B cell (primary cell): Measurements from ENCODE around the gene MOK. TPM values are rescaled to one million over a fixed set of nuclear protein-coding genes. Genes with fewer than 3 reads are reported as not detected.

Source experiments
- ATAC-seq: fragments of 200-7000 bp; cut with Tn5 transposase; one replicate; pipeline ENCODE4 v1.10.0; 2021; ENCODE audit warnings: low read depth, mild to moderate bottlenecking, moderate number of reproducible peaks, moderate library complexity
- CTCF ChIA-PET: fragments of 350-600 bp; sonication (Branson Sonifier 250); formaldehyde crosslinking; loops from one replicate; lab custom pipeline; 2021; ENCODE audit warnings: antibody characterized with exemption, inconsistent platforms; lab: Charles Lee
- POLR2A ChIA-PET: fragments of 350-600 bp; sonication (Branson Sonifier 250); formaldehyde crosslinking; loops from one replicate; lab custom pipeline; 2021; ENCODE audit warnings: antibody characterized with exemption; lab: Charles Lee
- DNase-seq: peaks from one replicate; pipeline ENCODE4 v3.0.0; 2013
- H2AFZ ChIP-seq: 2 replicates; pipeline ENCODE4 v1.6.1; 2012; ENCODE audit warnings: mild to moderate bottlenecking, low read depth, low read length; ENCODE audit not compliant: insufficient read depth, poor library complexity, severe bottlenecking
- H3K27ac ChIP-seq, 2 donors: 1 replicate in 1 of 2; 2 replicates in 1 of 2; pipeline ENCODE4 v1.5.1; 2012 to 2013; ENCODE audit warnings: low read length in 2 of 2, mild to moderate bottlenecking in 2 of 2, moderate library complexity in 1 of 2
- H3K27me3 ChIP-seq, 4 experiments: fragments of 200-600 bp in 1 of 4; sonication (generic) in 1 of 4; replicated peaks in 1 of 4; 1 replicate in 2 of 4; 2 replicates in 2 of 4; pipeline versions ENCODE4 v1.6.1 to v1.7.0; 2013 to 2016; ENCODE audit warnings: low read length in 3 of 4, mild to moderate bottlenecking in 2 of 4, mixed read lengths in 1 of 4, moderate library complexity in 1 of 4; ENCODE audit not compliant: insufficient read depth in 4 of 4, control insufficient read depth in 3 of 4; ENCODE audit errors: control extremely low read depth in 1 of 4
- H3K36me3 ChIP-seq, 2 experiments: replicated peaks in 1 of 2; 1 replicate in 1 of 2; 2 replicates in 1 of 2; pipeline versions ENCODE4 v1.6.1 to v1.7.1; 2013; ENCODE audit warnings: low read length in 1 of 2; ENCODE audit not compliant: insufficient read depth in 2 of 2, control insufficient read depth in 1 of 2; ENCODE audit errors: control extremely low read depth in 1 of 2, extremely low read depth in 1 of 2
- H3K4me1 ChIP-seq, 2 donors: fragments of 200-600 bp in 1 of 2; sonication (generic) in 1 of 2; 1 replicate in 1 of 2; 2 replicates in 1 of 2; pipeline versions ENCODE4 v1.5.1 to v1.6.1; 2013 to 2017; ENCODE audit warnings: low read length in 2 of 2; ENCODE audit not compliant: control insufficient read depth in 2 of 2, insufficient read depth in 2 of 2
- H3K4me2 ChIP-seq: replicated peaks from 2 replicates; pipeline ENCODE3; 2012; ENCODE audit warnings: mild to moderate bottlenecking, low read depth, low read length; ENCODE audit not compliant: poor library complexity, severe bottlenecking
- H3K4me3 ChIP-seq, 5 experiments: fragments of 200-600 bp in 1 of 5; sonication (generic) in 1 of 5; 1 replicate in 3 of 5; 2 replicates in 2 of 5; pipeline versions ENCODE4 v1.5.1 to v1.7.0; 2011 to 2016; ENCODE audit warnings: low read length in 4 of 5, mild to moderate bottlenecking in 4 of 5, low read depth in 2 of 5, control low read depth in 1 of 5, moderate library complexity in 1 of 5; ENCODE audit not compliant: insufficient read depth in 1 of 5; ENCODE audit errors: control extremely low read depth in 1 of 5, extremely low read depth in 1 of 5
- H3K79me2 ChIP-seq: fragments of 200-600 bp; sonication (generic); one replicate; pipeline ENCODE4 v1.6.0; 2016; ENCODE audit warnings: low read length; ENCODE audit not compliant: control insufficient read depth, insufficient read depth
- H3K9ac ChIP-seq: fragments of 200-600 bp; sonication (generic); 2 replicates; pipeline ENCODE4 v1.6.1; 2017; ENCODE audit warnings: mild to moderate bottlenecking, low read length, moderate library complexity
- H3K9me3 ChIP-seq, 3 donors: one replicate each; pipeline versions ENCODE4 v1.6.1 to v1.7.1; 2013; ENCODE audit warnings: low read length in 2 of 3; ENCODE audit not compliant: control insufficient read depth in 2 of 3, insufficient read depth in 1 of 3; ENCODE audit errors: control extremely low read depth in 1 of 3
- H4K20me1 ChIP-seq: 2 replicates; pipeline ENCODE4 v1.6.0; 2012; ENCODE audit warnings: mild to moderate bottlenecking, low read length; ENCODE audit not compliant: insufficient read depth, control insufficient read depth, poor library complexity, severe bottlenecking
- H3K27ac Mint-ChIP-seq: one replicate; pipeline ENCODE4 v1.8.0; 2021; ENCODE audit warnings: mixed read lengths
- H3K27me3 Mint-ChIP-seq: one replicate; pipeline ENCODE4 v1.8.0; 2021; ENCODE audit warnings: mixed read lengths
- H3K4me1 Mint-ChIP-seq: one replicate; pipeline ENCODE4 v1.8.0; 2021; ENCODE audit warnings: mixed read lengths
- H3K4me3 Mint-ChIP-seq: one replicate; pipeline ENCODE4 v1.8.0; 2021; ENCODE audit warnings: mixed read lengths
- H3K9me3 Mint-ChIP-seq: one replicate; pipeline ENCODE4 v1.8.0; 2022; ENCODE audit warnings: mixed read lengths; ENCODE audit not compliant: insufficient read depth
- EZH2 ChIP-seq: IDR thresholded peaks from 2 replicates; pipeline ENCODE4 v1.6.1; 2012; ENCODE audit warnings: borderline replicate concordance, low read depth, mild to moderate bottlenecking, moderate library complexity, low read length; ENCODE audit not compliant: insufficient read depth, poor library complexity, severe bottlenecking
- WGBS: methylation state at CpG from one replicate; pipeline ENCODE4 v1.1.5; 2013; ENCODE audit warnings: missing lambda C conversion rate; ENCODE audit not compliant: insufficient coverage; 5-methylcytosine and 5-hydroxymethylcytosine counted together
- intact Hi-C: fragments of 100-400 bp; cut with micrococcal nuclease; formaldehyde crosslinking; loops from one replicate; pipeline ENCODE4 v1.10.0; 2022
- polyA plus RNA-seq: library from polyadenylated mRNA; depleted of rRNA; stranded (reverse); fragments of >200 nt; gene quantifications from 2 replicates; pipeline ENCODE4 v1.2.3, GENCODE V29; 2012
- total RNA-seq, 2 donors: library from RNA; stranded (reverse); fragments of 120-200 nt in 1 of 2; gene quantifications; 1 replicate in 1 of 2; 2 replicates in 1 of 2; pipeline versions ENCODE4 v1.2.3 to v1.2.4, GENCODE V29; 2013 to 2022
- TF ChIP-seq, protein P1 (sequence below): fragments of 200-600 bp; IDR thresholded peaks from one replicate; pipeline ENCODE4 v1.8.0; 2022; ENCODE audit warnings: antibody characterized with exemption, mild to moderate bottlenecking

Gene MOK
- total and polyA plus RNA-seq, 2 donors (not counting 1 experiment from before 2014, with no cell fraction given) = 1.2 to 3.0 TPM

DNA sequence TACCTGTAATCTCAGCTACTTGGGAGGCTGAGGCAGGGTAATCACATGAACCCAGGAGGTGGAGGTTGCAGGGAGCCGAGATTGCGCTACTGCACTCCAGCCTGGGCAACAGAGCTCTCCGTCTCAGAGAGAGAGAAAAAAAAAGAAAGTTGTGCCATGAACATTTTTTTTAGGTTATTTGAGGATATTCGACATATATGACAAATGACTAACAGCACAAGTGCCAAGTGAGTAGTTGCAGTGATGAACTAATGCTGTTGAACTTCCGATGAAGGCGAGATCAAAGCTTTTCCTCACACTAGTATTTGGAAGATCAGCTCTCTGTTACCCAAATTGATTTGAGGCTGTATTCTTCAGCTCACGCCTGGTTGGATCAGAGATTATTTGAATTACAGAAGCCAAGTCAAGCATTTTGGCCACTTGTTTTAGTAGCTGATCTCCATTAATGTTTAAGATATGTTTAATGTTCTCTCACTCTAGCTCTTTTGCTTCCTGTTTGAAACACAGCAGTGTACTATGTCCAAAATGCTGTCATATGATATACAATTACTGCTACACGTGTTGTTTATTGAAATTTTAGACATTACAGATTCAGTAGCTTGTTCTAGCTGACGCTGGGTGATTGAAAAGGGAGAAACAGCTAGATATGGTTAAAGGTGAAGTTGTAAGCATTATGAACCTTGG, 121.9 kb downstream of the MOK start:
- 100% methylated on average over 5 of the region's 9 CpGs for WGBS
- H3K9me3 Mint-ChIP-seq = no peaks in the 10 kb centered on the region
- TF ChIP-seq EZH2 = no peak
- TF ChIP-seq, protein P1, sequence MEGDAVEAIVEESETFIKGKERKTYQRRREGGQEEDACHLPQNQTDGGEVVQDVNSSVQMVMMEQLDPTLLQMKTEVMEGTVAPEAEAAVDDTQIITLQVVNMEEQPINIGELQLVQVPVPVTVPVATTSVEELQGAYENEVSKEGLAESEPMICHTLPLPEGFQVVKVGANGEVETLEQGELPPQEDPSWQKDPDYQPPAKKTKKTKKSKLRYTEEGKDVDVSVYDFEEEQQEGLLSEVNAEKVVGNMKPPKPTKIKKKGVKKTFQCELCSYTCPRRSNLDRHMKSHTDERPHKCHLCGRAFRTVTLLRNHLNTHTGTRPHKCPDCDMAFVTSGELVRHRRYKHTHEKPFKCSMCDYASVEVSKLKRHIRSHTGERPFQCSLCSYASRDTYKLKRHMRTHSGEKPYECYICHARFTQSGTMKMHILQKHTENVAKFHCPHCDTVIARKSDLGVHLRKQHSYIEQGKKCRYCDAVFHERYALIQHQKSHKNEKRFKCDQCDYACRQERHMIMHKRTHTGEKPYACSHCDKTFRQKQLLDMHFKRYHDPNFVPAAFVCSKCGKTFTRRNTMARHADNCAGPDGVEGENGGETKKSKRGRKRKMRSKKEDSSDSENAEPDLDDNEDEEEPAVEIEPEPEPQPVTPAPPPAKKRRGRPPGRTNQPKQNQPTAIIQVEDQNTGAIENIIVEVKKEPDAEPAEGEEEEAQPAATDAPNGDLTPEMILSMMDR = no peak
- intact Hi-C loops = no loop called here
- DNase-seq = no peak
- ChIA-PET POLR2A (no interaction called here), CTCF (no interaction called here)
- peaks cover 49% of the 10 kb centered on the region for H3K4me1 Mint-ChIP-seq
- Histone ChIP-seq H3K4me1 (peaks cover 6 to 8% of the 10 kb centered on the region in 2 donors), H3K4me3 (no peak overlapping the region), H3K9me3 (no peaks in the 10 kb centered on the region), H4K20me1 (peaks cover 95% of the 10 kb centered on the region), H3K27ac (no peak overlapping the region), H3K9ac (no peak overlapping the region), H3K36me3 (peaks cover 2 to 3% of the 10 kb centered on the region in 2 experiments), H3K4me2 (no peak overlapping the region), H3K27me3 (no peaks in the 10 kb centered on the region), H3K79me2 (peaks cover 95% of the 10 kb centered on the region), H2AFZ (no peak overlapping the region)
- no peak overlapping the region for H3K4me3 Mint-ChIP-seq
- ATAC-seq = no peak
- no peaks in the 10 kb centered on the region for H3K27me3 Mint-ChIP-seq
- H3K27ac Mint-ChIP-seq = no peak overlapping the region

DNA sequence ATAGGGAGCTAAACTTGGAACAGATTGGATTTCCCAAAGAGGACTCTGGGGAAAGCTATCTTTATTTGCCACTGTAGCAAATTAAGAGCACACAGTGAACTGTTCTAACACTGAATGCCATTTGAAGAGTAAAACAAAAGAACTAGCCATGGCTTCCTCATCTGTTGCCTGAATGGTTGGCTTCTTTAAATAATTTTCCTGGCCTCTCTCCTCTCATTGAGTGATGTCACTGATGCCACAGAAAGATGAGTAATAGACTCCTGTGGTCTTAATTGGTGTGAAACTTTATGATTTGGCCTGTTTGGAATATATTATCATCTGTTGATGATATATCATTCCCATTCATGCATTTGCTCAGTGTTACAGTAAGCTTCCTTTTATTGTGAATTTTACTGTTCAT, 122.8 kb downstream of the MOK start:
- Mint-ChIP-seq H3K27ac (no peak overlapping the region), H3K4me3 (no peak overlapping the region), H3K27me3 (no peaks in the 10 kb centered on the region), H3K4me1 (peaks cover 49% of the 10 kb centered on the region), H3K9me3 (no peaks in the 10 kb centered on the region)
- Histone ChIP-seq H3K9ac (no peak overlapping the region), H3K4me2 (no peak overlapping the region), H2AFZ (no peak overlapping the region), H3K9me3 (no peaks in the 10 kb centered on the region), H4K20me1 (peaks cover 95% of the 10 kb centered on the region), H3K4me1 (peaks cover 6 to 8% of the 10 kb centered on the region in 2 donors), H3K36me3 (peaks cover 2 to 3% of the 10 kb centered on the region in 2 experiments), H3K27ac (no peak overlapping the region), H3K79me2 (peaks cover 95% of the 10 kb centered on the region), H3K4me3 (no peak overlapping the region), H3K27me3 (no peaks in the 10 kb centered on the region)
- DNase-seq (no peak), ATAC-seq (no peak)
- ChIA-PET CTCF (no interaction called here), POLR2A (no interaction called here)
- intact Hi-C loops = no loop called here
- no peak for TF ChIP-seq EZH2
- TF ChIP-seq, protein P1 = no peak
